ENCODE results near the gene KL. TPM values are rescaled to one million over a fixed set of nuclear protein-coding genes. Genes with fewer than 3 reads are reported as not detected.
A peak's percentile ranks its signal among the peaks of the same experiment; 100 is the strongest.

The KL gene
- total RNA-seq, 5 donors from 2014 or later (not counting 1 experiment from before 2014, with no cell fraction given): 0.12 to 0.20 (median 0.16) TPM; not detected in 1

GRCh38 chr13:33017323-33017929, 1.2 kb downstream of the KL start:
- H3K27ac Mint-ChIP-seq: no peak overlapping the region
- ChIA-PET CTCF (no interaction called here), POLR2A (interaction anchor here in 1 of 2 donors (0.6 kb wide), 1 partner anchor 496 kb away, joined by 3 read pairs; no protein-coding TSS in a partner anchor)
- peak overlapping the region; percentile 63 to 72 (median 64) for H3K4me3 Mint-ChIP-seq
- no peaks in the 10 kb centered on the region for H3K36me3 ChIP-seq (ENCODE audit: control insufficient read depth in 2 of 2, extremely low read depth in 1 of 2, insufficient read depth in 1 of 2, low read length in 1 of 2)
- H3K27me3 Mint-ChIP-seq: peaks cover 57 to 71% of the 10 kb centered on the region in 2 donors
- peaks cover 0 to 20% of the 10 kb centered on the region in 2 experiments for H3K4me1 ChIP-seq (ENCODE audit: control insufficient read depth in 1 of 2, extremely low read depth in 1 of 2, insufficient read depth in 2 of 2, low read length in 2 of 2)
- peaks cover 11 to 38% of the 10 kb centered on the region in 2 experiments for H3K27me3 ChIP-seq (replicated peaks in 1 of 2; ENCODE audit: control insufficient read depth in 2 of 2, extremely low read depth in 1 of 2, insufficient read depth in 2 of 2, low read length in 1 of 2)
- no peaks in the 10 kb centered on the region for H3K9me3 ChIP-seq
- H3K9me3 Mint-ChIP-seq: no peaks in the 10 kb centered on the region
- DNase-seq (peak in 10 of 35 experiments; percentile 4 to 51 (median 12)), ATAC-seq (replicated peaks in 1 of 4) (peak; percentile 43 to 84 (median 60))
- H3K36me3 Mint-ChIP-seq: no peaks in the 10 kb centered on the region
- H3K27ac ChIP-seq (ENCODE audit: low read length): no peak overlapping the region
- peak overlapping the region; percentile 18 to 46 for H3K4me3 ChIP-seq (ENCODE audit: control insufficient read depth in 1 of 2, extremely low read depth in 1 of 2, low read length in 1 of 2)
- H3K4me1 Mint-ChIP-seq: peaks cover 16 to 18% (median 17%) of the 10 kb centered on the region in 3 donors
- 9% methylated on average over 11 of the region's 15 CpGs for WGBS (ENCODE audit: insufficient coverage)

GRCh38 chr13:33018886-33019285, 2.7 kb downstream of the KL start:
- Histone ChIP-seq H3K36me3 (ENCODE audit: control insufficient read depth in 2 of 2, extremely low read depth in 1 of 2, insufficient read depth in 1 of 2, low read length in 1 of 2) (no peaks in the 10 kb centered on the region), H3K9me3 (no peaks in the 10 kb centered on the region), H3K4me1 (ENCODE audit: control insufficient read depth in 1 of 2, extremely low read depth in 1 of 2, insufficient read depth in 2 of 2, low read length in 2 of 2) (peaks cover 0 to 20% of the 10 kb centered on the region in 2 experiments), H3K27ac (ENCODE audit: low read length) (no peak overlapping the region), H3K4me3 (ENCODE audit: control insufficient read depth in 1 of 2, extremely low read depth in 1 of 2, low read length in 1 of 2) (no peak overlapping the region), H3K27me3 (replicated peaks in 1 of 2; ENCODE audit: control insufficient read depth in 2 of 2, extremely low read depth in 1 of 2, insufficient read depth in 2 of 2, low read length in 1 of 2) (peaks cover 11 to 33% of the 10 kb centered on the region in 2 experiments)
- H3K27me3 Mint-ChIP-seq: peaks cover 56 to 60% of the 10 kb centered on the region in 2 donors
- DNase-seq: no peak
- H3K27ac Mint-ChIP-seq: no peak overlapping the region
- H3K9me3 Mint-ChIP-seq: no peaks in the 10 kb centered on the region
- 33% methylated on average over 1 of the region's 2 CpGs for WGBS (ENCODE audit: insufficient coverage)
- peaks cover 16 to 18% (median 17%) of the 10 kb centered on the region in 3 donors for H3K4me1 Mint-ChIP-seq
- H3K36me3 Mint-ChIP-seq: no peaks in the 10 kb centered on the region
- ChIA-PET POLR2A (no interaction called here), CTCF (no interaction called here)
- no peak for ATAC-seq (replicated peaks in 1 of 4)
- H3K4me3 Mint-ChIP-seq: no peak overlapping the region

GRCh38 chr13:33022986-33023385, 6.8 kb downstream of the KL start:
- H3K27me3 Mint-ChIP-seq: peaks cover 44 to 52% of the 10 kb centered on the region in 2 donors
- no peak overlapping the region for H3K4me3 Mint-ChIP-seq
- no peaks in the 10 kb centered on the region for H3K4me1 Mint-ChIP-seq
- ChIA-PET CTCF (interaction anchor here in 1 of 2 donors (0.6 kb wide), 1 partner anchor 260 kb away, joined by 3 read pairs; no protein-coding TSS in a partner anchor), POLR2A (no interaction called here)
- Histone ChIP-seq H3K27ac (ENCODE audit: low read length) (no peak overlapping the region), H3K9me3 (no peaks in the 10 kb centered on the region), H3K27me3 (replicated peaks in 1 of 2; ENCODE audit: control insufficient read depth in 2 of 2, extremely low read depth in 1 of 2, insufficient read depth in 2 of 2, low read length in 1 of 2) (peaks cover 8 to 9% of the 10 kb centered on the region in 2 experiments), H3K4me3 (ENCODE audit: control insufficient read depth in 1 of 2, extremely low read depth in 1 of 2, low read length in 1 of 2) (no peak overlapping the region), H3K4me1 (ENCODE audit: control insufficient read depth in 1 of 2, extremely low read depth in 1 of 2, insufficient read depth in 2 of 2, low read length in 2 of 2) (no peaks in the 10 kb centered on the region), H3K36me3 (ENCODE audit: control insufficient read depth in 2 of 2, extremely low read depth in 1 of 2, insufficient read depth in 1 of 2, low read length in 1 of 2) (no peaks in the 10 kb centered on the region)
- DNase-seq (no peak), ATAC-seq (replicated peaks in 1 of 4) (no peak)
- no peak overlapping the region for H3K27ac Mint-ChIP-seq
- no peaks in the 10 kb centered on the region for H3K9me3 Mint-ChIP-seq
- H3K36me3 Mint-ChIP-seq: no peaks in the 10 kb centered on the region
- WGBS (ENCODE audit: insufficient coverage): no CpG with 5 or more reads among the region's 2 CpGs

GRCh38 chr13:33025220-33025744, 9.1 kb downstream of the KL start:
- Histone ChIP-seq H3K27me3 (replicated peaks in 1 of 2; ENCODE audit: control insufficient read depth in 2 of 2, extremely low read depth in 1 of 2, insufficient read depth in 2 of 2, low read length in 1 of 2) (peaks cover under 1 to 6% of the 10 kb centered on the region in 2 experiments), H3K9me3 (no peaks in the 10 kb centered on the region), H3K36me3 (ENCODE audit: control insufficient read depth in 2 of 2, extremely low read depth in 1 of 2, insufficient read depth in 1 of 2, low read length in 1 of 2) (no peaks in the 10 kb centered on the region), H3K27ac (ENCODE audit: low read length) (no peak overlapping the region), H3K4me3 (ENCODE audit: control insufficient read depth in 1 of 2, extremely low read depth in 1 of 2, low read length in 1 of 2) (no peak overlapping the region), H3K4me1 (ENCODE audit: control insufficient read depth in 1 of 2, extremely low read depth in 1 of 2, insufficient read depth in 2 of 2, low read length in 2 of 2) (no peaks in the 10 kb centered on the region)
- ATAC-seq (replicated peaks in 1 of 4): no peak
- ChIA-PET POLR2A (interaction anchor here in 1 of 2 donors (0.7 kb wide), 1 partner anchor 66 kb away, joined by 3 read pairs; no protein-coding TSS in a partner anchor), CTCF (interaction anchor here in 1 of 2 donors (0.6 kb wide), 1 partner anchor 14 kb away, joined by 4 read pairs; no protein-coding TSS in a partner anchor)
- no peak overlapping the region for H3K4me3 Mint-ChIP-seq
- peaks cover 32 to 45% of the 10 kb centered on the region in 2 donors for H3K27me3 Mint-ChIP-seq
- H3K27ac Mint-ChIP-seq: no peak overlapping the region
- WGBS (ENCODE audit: insufficient coverage): 75% methylated on average over 4 of the region's 4 CpGs
- DNase-seq: no peak
- H3K36me3 Mint-ChIP-seq: no peaks in the 10 kb centered on the region
- no peaks in the 10 kb centered on the region for H3K9me3 Mint-ChIP-seq
- H3K4me1 Mint-ChIP-seq: no peaks in the 10 kb centered on the region

- POLR2A ChIA-PET: no interaction called here
- ATAC-seq (replicated peaks in 1 of 4) (no peak), DNase-seq (no peak)
- Histone ChIP-seq H3K27ac (ENCODE audit: low read length) (no peak overlapping the region), H3K27me3 (replicated peaks in 1 of 2; ENCODE audit: control insufficient read depth in 2 of 2, extremely low read depth in 1 of 2, insufficient read depth in 2 of 2, low read length in 1 of 2) (no peaks in the 10 kb centered on the region), H3K4me1 (ENCODE audit: control insufficient read depth in 1 of 2, extremely low read depth in 1 of 2, insufficient read depth in 2 of 2, low read length in 2 of 2) (no peaks in the 10 kb centered on the region), H3K9me3 (no peaks in the 10 kb centered on the region), H3K36me3 (ENCODE audit: control insufficient read depth in 2 of 2, extremely low read depth in 1 of 2, insufficient read depth in 1 of 2, low read length in 1 of 2) (no peaks in the 10 kb centered on the region), H3K4me3 (ENCODE audit: control insufficient read depth in 1 of 2, extremely low read depth in 1 of 2, low read length in 1 of 2) (no peak overlapping the region)
- Mint-ChIP-seq H3K27me3 (peaks cover 19 to 36% of the 10 kb centered on the region in 2 donors), H3K4me3 (no peak overlapping the region), H3K27ac (no peak overlapping the region), H3K9me3 (no peaks in the 10 kb centered on the region), H3K4me1 (no peaks in the 10 kb centered on the region), H3K36me3 (no peaks in the 10 kb centered on the region)
- CTCF ChIA-PET: no interaction called here
- 87% methylated on average over 4 of the region's 9 CpGs for WGBS (ENCODE audit: insufficient coverage)
Observed at GRCh38 chr13:33026489-33027152, 10.4 kb downstream of the KL start.

- POLR2A ChIA-PET: no interaction called here
- H3K27me3 ChIP-seq (replicated peaks in 1 of 2; ENCODE audit: control insufficient read depth in 2 of 2, extremely low read depth in 1 of 2, insufficient read depth in 2 of 2, low read length in 1 of 2): no peaks in the 10 kb centered on the region
- no peaks in the 10 kb centered on the region for H3K36me3 ChIP-seq (ENCODE audit: control insufficient read depth in 2 of 2, extremely low read depth in 1 of 2, insufficient read depth in 1 of 2, low read length in 1 of 2)
- Mint-ChIP-seq H3K4me1 (peaks cover 9 to 10% (median 9%) of the 10 kb centered on the region in 3 donors), H3K36me3 (no peaks in the 10 kb centered on the region), H3K27ac (no peak overlapping the region), H3K27me3 (peaks cover 29 to 30% of the 10 kb centered on the region in 2 donors), H3K9me3 (peaks cover 0 to 6% (median 0%) of the 10 kb centered on the region in 3 donors), H3K4me3 (no peak overlapping the region)
- H3K9me3 ChIP-seq: no peaks in the 10 kb centered on the region
- H3K27ac ChIP-seq (ENCODE audit: low read length): no peak overlapping the region
- H3K4me1 ChIP-seq (ENCODE audit: control insufficient read depth in 1 of 2, extremely low read depth in 1 of 2, insufficient read depth in 2 of 2, low read length in 2 of 2): no peaks in the 10 kb centered on the region
- WGBS (ENCODE audit: insufficient coverage): no CpG with 5 or more reads among the region's 2 CpGs
- no peak for ATAC-seq (replicated peaks in 1 of 4)
- H3K4me3 ChIP-seq (ENCODE audit: control insufficient read depth in 1 of 2, extremely low read depth in 1 of 2, low read length in 1 of 2): no peak overlapping the region
- CTCF ChIA-PET: no interaction called here
- DNase-seq: no peak
Observed at GRCh38 chr13:33028620-33029019, 12.4 kb downstream of the KL start.

Measured in T-cell (primary cell).